K562 treated with DMSO at 1 percent for 4 hours (cell line): ENCODE data around the gene OR10H2. TPM values are rescaled to one million over a fixed set of nuclear protein-coding genes. Genes with fewer than 3 reads are reported as not detected.

ENCODE experiments used
- total RNA-seq: library from RNA; unstranded; fragments of 300-600 nt; gene quantifications from 2 replicates; pipeline ENCODE4 v1.2.3, GENCODE V29; 2022; ENCODE audit not compliant: insufficient read depth

OR10H2 gene, protein sequence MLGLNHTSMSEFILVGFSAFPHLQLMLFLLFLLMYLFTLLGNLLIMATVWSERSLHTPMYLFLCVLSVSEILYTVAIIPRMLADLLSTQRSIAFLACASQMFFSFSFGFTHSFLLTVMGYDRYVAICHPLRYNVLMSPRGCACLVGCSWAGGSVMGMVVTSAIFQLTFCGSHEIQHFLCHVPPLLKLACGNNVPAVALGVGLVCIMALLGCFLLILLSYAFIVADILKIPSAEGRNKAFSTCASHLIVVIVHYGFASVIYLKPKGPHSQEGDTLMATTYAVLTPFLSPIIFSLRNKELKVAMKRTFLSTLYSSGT
- total RNA-seq = not detected in 2 replicates

DNA sequence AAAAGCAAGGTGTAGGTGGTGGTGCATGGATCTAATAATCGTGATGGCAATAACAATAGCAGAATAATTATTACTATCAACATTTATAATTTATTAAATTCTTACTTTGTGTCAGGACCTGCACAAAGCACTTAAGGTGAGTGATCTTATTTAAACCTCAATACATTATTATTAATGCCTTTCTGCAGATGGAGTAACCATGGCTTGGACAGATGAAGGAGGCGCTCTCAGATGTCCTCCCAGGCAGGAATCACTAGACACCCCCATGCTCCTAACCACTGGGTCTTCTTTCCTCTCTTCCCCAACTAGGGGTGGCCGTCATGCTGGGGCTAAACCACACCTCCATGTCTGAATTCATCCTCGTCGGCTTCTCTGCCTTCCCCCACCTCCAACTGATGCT is at the start of gene OR10H2:
Gene OR10H2 (plus strand): TSS at position 301 of the 400 bp plus-strand sequence. CDS start 20 bp downstream, at position 321.

DNA sequence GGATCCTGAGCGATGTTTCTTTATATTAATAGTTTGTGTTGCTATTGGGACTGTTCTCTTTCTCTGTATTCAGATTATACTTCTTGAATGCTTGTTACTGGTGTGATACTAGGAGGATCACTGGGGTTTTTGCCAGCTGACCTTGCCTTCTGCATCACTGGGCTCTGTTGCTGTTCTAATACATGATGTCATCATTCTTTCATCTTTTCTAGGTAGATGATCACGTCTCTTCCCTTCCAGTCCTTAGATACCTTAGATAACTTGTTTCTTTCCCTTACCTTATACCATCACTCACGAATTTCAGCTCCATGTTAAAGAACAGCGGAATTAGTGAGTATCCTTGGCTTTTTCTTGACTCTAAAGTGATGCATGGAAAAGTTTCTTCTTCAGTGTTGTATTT is 9.9 kb downstream of the OR10H2 start, which contains the start of gene OR10H3:
Gene OR10H3 (plus strand): TSS at position 264 of the 400 bp plus-strand sequence. CDS start 3,408 bp downstream, outside the sequence.

Other genes starting within 250 kb of the OR10H2 start
- gene PGLYRP2, start 248.5 kb upstream of the OR10H2 start, total RNA-seq = not detected in 2 replicates
- gene CYP4F22, start 219.5 kb upstream of the OR10H2 start, total RNA-seq = not detected in 2 replicates
- gene CYP4F8, start 112.8 kb upstream of the OR10H2 start, total RNA-seq = not detected in 2 replicates
- not detected in 2 replicates for gene CYP4F3, start 87.1 kb upstream of the OR10H2 start, total RNA-seq
- not detected in 2 replicates for gene CYP4F12, start 54.9 kb upstream of the OR10H2 start, total RNA-seq
- gene OR10H3, start 10.0 kb downstream of the OR10H2 start, total RNA-seq = not detected in 2 replicates
- not detected in 2 replicates for gene OR10H5, start 59.6 kb downstream of the OR10H2 start, total RNA-seq
- not detected in 2 replicates for gene OR10H1, start 87.6 kb downstream of the OR10H2 start, total RNA-seq
- 0.45 TPM in 1 of 2 replicates, not detected in the other for gene CYP4F2, start 170.1 kb downstream of the OR10H2 start, total RNA-seq
- not detected in 2 replicates for gene CYP4F11, start 206.5 kb downstream of the OR10H2 start, total RNA-seq
- gene OR10H4, start 221.0 kb downstream of the OR10H2 start, total RNA-seq = not detected in 2 replicates